Mesothelial cell of epicardium (in vitro differentiated cells): Measurements from ENCODE around the gene KCNH3. TPM values are rescaled to one million over a fixed set of nuclear protein-coding genes. Genes with fewer than 3 reads are reported as not detected.

Experiments
- DNase-seq, 2 experiments: peaks; one replicate each; pipeline ENCODE4 v3.0.0; 2021; ENCODE audit warnings: low spot score in 2 of 2; ENCODE audit not compliant: unreplicated experiment in 2 of 2
- H3K27ac Mint-ChIP-seq: 2 replicates; pipeline ENCODE4 v1.8.0; 2021; ENCODE audit warnings: mixed read lengths
- H3K27me3 Mint-ChIP-seq: 2 replicates; pipeline ENCODE4 v1.8.0; 2021; ENCODE audit warnings: low read depth, mixed read lengths
- H3K36me3 Mint-ChIP-seq: 2 replicates; pipeline ENCODE4 v1.8.0; 2021; ENCODE audit warnings: mixed read lengths
- H3K4me1 Mint-ChIP-seq: 2 replicates; pipeline ENCODE4 v1.8.0; 2021; ENCODE audit warnings: mixed read lengths
- H3K4me3 Mint-ChIP-seq: 2 replicates; pipeline ENCODE4 v1.8.0; 2021; ENCODE audit warnings: mild to moderate bottlenecking, moderate library complexity, mixed read lengths
- H3K9me3 Mint-ChIP-seq: 2 replicates; pipeline ENCODE4 v1.8.0; 2021; ENCODE audit warnings: mixed read lengths
- total RNA-seq: library from RNA; stranded (reverse); gene quantifications from 3 replicates; pipeline ENCODE4 v1.2.1, GENCODE V29; 2021
- TF ChIP-seq, protein P1 (sequence below): fragments of 200-600 bp; sonication (generic); IDR thresholded peaks from one replicate; pipeline ENCODE4 v1.5.0; 2021; ENCODE audit warnings: antibody characterized with exemption; ENCODE audit not compliant: unreplicated experiment

KCNH3 gene
- total RNA-seq, 1 donor from 2014 or later: 1.8 TPM

DNA sequence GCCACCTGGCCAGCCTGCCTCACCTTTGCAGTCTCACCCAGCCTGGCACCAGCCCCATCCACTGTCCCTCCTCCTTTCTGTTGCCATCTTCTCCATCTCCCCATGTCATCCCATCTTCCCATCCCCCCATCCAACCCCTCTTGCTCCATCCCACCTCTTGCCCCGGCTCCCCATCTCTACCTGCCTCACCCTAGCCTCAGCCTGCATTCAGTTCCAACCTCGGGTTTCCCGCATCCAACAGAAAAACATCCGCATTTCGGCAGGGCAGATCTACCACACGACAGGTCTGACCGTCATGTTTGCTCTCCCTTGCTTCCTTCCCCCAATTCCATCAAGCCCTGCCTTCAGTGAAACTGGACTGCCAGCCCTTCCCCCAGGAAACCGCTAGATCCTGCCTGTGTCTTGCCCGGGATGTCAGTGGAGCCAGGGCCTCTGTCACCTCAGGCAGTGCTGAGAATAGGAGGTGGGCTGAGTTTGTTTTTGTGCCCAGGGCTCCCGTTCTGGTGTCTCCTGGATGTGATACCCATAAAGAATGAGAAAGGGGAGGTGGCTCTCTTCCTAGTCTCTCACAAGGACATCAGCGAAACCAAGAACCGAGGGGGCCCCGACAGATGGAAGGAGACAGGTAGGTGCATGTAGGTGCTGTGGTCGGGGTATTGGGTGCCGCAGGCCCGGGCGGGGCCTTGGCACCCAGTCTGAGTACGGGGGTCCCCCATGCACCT lies 2.5 kb downstream of the KCNH3 start:
- no peaks in the 10 kb centered on the region for H3K36me3 Mint-ChIP-seq
- no peaks in the 10 kb centered on the region for H3K9me3 Mint-ChIP-seq
- peak overlapping the region; percentile 27 for H3K27ac Mint-ChIP-seq
- TF ChIP-seq, protein P1, sequence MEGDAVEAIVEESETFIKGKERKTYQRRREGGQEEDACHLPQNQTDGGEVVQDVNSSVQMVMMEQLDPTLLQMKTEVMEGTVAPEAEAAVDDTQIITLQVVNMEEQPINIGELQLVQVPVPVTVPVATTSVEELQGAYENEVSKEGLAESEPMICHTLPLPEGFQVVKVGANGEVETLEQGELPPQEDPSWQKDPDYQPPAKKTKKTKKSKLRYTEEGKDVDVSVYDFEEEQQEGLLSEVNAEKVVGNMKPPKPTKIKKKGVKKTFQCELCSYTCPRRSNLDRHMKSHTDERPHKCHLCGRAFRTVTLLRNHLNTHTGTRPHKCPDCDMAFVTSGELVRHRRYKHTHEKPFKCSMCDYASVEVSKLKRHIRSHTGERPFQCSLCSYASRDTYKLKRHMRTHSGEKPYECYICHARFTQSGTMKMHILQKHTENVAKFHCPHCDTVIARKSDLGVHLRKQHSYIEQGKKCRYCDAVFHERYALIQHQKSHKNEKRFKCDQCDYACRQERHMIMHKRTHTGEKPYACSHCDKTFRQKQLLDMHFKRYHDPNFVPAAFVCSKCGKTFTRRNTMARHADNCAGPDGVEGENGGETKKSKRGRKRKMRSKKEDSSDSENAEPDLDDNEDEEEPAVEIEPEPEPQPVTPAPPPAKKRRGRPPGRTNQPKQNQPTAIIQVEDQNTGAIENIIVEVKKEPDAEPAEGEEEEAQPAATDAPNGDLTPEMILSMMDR: no peak
- H3K27me3 Mint-ChIP-seq: peaks cover 85% of the 10 kb centered on the region
- H3K4me3 Mint-ChIP-seq: no peak overlapping the region
- no peak for DNase-seq
- peaks cover 24% of the 10 kb centered on the region for H3K4me1 Mint-ChIP-seq

DNA sequence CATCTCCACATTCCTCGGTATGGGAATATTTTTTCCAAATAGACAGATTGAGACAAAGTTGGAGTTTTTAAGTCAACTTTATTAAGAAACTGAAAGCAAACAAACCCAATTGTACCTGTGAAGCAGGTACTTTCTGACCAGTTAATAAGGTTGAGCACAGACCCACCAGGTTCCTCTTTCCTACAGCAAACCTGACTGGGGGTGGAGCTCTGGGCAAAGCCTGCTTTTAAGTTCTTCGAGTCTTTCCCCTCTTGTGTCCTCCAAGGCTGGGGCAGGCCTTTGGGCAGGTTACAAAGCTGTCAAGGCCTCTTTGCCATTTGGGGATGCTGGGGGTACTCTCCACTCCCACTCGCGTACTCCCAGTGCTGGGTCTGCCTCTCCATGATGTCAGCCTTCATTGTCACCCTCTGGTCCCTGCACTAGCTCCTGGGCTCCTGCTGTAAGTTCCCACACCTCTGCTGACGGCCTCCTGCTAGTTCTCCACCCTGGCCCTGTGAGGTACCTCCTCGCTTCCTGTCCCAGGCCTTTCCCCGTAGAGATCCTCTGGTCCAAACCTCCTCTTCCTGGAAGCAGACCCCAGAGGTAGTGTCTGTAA lies 3.2 kb downstream of the KCNH3 start:
- Mint-ChIP-seq H3K36me3 (no peaks in the 10 kb centered on the region), H3K27me3 (peaks cover 80% of the 10 kb centered on the region), H3K4me1 (peaks cover 20% of the 10 kb centered on the region), H3K4me3 (no peak overlapping the region), H3K27ac (no peak overlapping the region), H3K9me3 (no peaks in the 10 kb centered on the region)
- no peak for DNase-seq
- TF ChIP-seq, protein P1: no peak

DNA sequence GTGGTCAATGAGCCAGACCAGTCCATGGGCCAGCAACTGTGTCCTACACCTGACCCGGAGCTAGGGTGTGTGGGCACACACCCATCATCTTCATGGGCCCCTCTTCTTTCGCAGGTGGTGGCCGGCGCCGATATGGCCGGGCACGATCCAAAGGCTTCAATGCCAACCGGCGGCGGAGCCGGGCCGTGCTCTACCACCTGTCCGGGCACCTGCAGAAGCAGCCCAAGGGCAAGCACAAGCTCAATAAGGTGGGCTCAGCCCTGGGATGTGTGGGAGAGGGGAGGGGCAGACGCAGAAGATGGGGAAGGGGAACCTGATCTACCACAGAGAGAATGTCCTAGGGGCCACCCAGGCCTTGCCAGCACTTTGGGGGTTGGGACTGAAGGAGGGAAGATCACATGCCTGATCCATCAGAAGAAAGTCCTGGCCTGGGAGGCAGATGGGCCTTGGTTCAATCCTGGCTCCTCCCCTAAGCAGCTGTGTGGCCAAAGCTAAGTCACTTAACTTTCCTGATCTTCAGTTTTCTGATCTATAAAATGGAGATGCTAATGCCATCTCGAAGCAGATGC lies 3.8 kb downstream of the KCNH3 start:
- no peak for DNase-seq
- Mint-ChIP-seq H3K27me3 (peaks cover 80% of the 10 kb centered on the region), H3K4me3 (no peak overlapping the region), H3K9me3 (no peaks in the 10 kb centered on the region), H3K4me1 (peaks cover 22% of the 10 kb centered on the region), H3K36me3 (no peaks in the 10 kb centered on the region), H3K27ac (no peak overlapping the region)
- TF ChIP-seq, protein P1: no peak

DNA sequence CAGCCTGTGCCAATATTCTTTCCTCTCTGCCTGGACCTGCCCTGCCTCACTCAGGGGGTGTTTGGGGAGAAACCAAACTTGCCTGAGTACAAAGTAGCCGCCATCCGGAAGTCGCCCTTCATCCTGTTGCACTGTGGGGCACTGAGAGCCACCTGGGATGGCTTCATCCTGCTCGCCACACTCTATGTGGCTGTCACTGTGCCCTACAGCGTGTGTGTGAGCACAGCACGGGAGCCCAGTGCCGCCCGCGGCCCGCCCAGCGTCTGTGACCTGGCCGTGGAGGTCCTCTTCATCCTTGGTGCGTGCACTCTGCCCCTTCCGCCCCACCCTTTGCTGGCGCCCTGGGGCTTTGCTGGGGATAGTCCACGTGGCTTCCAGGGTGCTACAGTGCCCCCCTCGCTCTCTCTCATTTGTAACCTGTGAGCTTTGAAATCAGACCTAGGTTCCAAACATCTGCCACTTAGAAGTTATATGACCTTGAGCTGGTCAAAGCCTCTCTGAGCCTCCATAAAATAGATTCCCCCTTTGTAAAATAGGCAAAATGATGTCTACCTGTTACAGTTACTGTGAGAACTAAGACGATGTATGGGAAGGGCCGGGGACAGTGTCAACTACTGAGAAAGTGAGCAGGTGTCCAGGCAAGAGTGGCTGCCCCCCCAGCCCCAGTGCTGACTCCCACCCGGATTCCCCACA lies 4.5 kb downstream of the KCNH3 start:
- Mint-ChIP-seq H3K9me3 (no peaks in the 10 kb centered on the region), H3K36me3 (no peaks in the 10 kb centered on the region), H3K4me1 (peaks cover 23% of the 10 kb centered on the region), H3K27ac (no peak overlapping the region), H3K27me3 (peaks cover 81% of the 10 kb centered on the region), H3K4me3 (no peak overlapping the region)
- TF ChIP-seq, protein P1: no peak
- DNase-seq: no peak

DNA sequence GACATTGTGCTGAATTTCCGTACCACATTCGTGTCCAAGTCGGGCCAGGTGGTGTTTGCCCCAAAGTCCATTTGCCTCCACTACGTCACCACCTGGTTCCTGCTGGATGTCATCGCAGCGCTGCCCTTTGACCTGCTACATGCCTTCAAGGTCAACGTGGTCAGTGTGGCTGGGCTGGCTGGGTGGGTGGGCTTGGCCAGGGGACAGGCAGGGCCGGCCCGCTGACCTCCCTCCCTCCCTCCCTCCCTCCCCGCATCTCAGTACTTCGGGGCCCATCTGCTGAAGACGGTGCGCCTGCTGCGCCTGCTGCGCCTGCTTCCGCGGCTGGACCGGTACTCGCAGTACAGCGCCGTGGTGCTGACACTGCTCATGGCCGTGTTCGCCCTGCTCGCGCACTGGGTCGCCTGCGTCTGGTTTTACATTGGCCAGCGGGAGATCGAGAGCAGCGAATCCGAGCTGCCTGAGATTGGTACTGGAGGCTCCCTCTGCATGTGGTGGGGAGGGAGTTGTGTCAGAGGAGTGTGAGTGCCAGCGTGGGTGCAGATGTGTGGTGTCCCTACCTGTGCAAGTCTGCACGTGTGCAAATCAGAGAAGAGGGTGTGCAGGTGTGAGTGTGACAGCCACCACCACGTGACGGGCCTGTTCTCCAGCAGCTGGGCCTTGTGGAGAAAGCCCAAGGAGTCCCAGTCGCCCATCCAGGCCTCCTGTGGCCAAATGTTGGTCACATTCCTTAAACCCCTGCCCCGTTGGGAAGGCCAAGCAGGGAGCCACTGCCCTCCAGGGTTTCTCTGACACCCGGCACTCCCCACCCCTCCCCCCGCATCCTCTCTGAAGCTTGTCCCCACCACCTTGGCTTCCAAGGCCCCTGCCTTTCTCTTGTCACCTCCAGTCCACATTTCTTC lies 5.3 kb downstream of the KCNH3 start:
- no peak overlapping the region for H3K27ac Mint-ChIP-seq
- H3K27me3 Mint-ChIP-seq: peaks cover 84% of the 10 kb centered on the region
- H3K4me3 Mint-ChIP-seq: no peak overlapping the region
- H3K4me1 Mint-ChIP-seq: peaks cover 26% of the 10 kb centered on the region
- DNase-seq: no peak
- TF ChIP-seq, protein P1: no peak
- H3K9me3 Mint-ChIP-seq: no peaks in the 10 kb centered on the region
- H3K36me3 Mint-ChIP-seq: no peaks in the 10 kb centered on the region
